GM19455 (cell line): ENCODE data around the gene PDZD4.

Experiments used
- ATAC-seq: cut with Tn5 transposase; IDR thresholded peaks from one replicate; pipeline ENCODE4 v1.9.1; 2021; ENCODE audit not compliant: unreplicated experiment

Gene PDZD4

DNA sequence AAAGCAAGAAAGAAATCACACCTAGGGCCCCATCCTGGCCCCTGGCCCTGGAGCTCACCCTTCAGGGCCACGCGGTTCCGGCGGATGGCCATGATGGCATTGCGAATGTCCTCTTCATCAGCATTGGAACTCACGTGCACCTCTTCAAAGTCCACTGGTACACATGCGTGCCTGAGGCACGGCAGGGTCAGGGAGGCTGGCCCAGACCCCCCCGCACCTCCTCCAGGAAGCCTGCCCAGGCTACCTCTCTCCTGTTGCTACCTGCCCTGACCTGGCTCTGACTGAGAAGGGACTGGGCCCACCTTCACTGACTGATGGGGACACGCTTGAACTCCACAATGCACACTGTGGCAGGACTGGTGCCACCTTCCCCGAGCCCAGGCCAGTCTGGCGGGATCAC is 40.7 kb downstream of the PDZD4 start:
- no peak for ATAC-seq

DNA sequence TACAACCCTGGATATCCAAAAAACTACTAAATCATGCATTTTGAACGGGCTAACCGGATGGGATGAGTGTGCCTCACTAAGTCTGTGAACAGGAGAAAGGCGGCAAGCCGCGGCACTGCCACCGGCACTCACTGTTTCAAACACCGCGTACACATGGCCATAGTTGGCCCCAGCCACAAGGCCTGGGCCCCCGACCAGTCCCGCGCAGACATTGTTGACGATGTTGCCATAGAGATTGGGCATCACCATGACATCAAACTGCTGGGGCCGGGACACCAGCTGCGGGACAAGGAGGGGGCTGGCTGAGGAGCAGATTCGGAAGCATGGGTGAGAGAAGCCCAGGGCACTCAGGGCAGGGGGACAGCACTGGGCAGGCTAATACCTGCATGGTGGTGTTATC is 43.7 kb downstream of the PDZD4 start:
- no peak for ATAC-seq

DNA sequence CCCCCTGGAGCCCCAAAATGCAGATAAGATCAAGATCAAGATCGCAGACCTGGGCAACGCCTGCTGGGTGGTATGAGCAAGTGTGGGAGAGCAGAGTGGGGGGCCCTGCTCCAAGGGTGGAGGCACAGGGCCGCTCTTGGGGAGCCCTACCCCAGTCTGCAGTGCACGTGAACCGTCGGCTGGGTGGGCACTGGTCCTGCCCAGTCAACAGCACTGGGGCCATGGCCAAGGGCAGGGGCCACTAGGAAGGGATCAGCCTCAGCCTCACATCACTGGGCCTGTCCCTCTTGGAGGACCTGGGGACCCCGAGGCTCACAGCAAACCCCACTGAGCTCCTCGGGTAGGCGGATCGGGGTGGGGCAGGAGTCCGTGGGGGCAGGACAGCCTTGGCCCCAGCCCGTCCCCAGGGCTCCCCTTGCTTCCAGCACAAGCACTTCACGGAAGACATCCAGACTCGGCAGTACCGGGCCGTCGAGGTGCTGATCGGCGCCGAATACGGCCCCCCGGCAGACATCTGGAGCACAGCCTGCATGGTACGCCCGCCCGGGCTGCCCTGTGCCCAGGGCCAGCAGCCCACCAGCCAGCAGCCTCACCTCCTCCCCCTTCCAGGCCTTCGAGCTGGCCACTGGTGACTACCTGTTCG is 45.9 kb downstream of the PDZD4 start:
- no peak for ATAC-seq

DNA sequence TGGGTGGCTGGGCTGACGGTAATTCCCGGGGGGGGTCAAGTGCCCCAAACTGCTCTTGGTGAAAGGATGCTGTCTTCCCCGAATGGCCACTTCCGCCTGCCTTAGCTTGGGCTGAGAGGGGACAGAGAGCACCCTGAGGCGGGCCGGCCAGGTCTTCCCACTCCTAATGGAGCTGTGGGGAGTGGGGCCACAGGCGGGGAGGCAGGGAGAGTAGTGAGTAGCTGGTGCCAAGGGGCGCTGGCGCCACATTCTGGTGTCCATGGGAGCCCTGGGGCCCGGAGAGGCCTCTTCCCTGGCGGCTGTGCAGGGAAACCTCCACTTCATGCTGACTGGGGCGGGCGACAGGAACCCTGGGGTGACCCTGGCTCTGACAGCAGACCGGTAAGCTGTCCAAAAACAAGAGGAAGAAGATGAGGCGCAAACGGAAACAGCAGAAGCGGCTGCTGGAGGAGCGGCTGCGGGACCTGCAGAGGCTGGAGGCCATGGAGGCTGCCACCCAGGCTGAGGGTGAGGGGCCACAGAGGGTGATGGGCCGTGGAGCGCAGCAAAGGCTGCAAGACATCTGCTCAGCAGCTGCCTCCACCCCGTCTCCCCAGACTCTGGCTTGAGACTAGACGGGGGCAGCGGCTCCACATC is 46.8 kb downstream of the PDZD4 start:
- no peak for ATAC-seq

DNA sequence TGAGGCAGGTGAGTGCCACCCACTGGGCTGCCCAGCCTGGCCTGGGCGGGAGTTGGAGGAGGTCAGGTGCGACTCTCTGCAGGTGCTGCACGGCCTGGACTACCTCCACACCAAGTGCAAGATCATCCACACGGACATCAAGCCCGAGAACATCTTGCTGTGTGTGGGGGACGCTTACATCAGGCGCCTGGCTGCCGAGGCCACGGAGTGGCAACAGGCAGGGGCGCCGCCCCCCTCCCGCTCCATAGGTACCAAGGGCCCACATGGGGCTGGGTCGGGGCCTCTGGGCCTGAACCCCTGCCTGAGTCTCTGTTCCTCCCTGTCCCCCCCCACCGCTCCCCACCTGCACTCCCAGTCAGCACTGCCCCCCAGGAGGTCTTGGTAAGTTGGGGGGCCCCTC is 47.5 kb downstream of the PDZD4 start:
- ATAC-seq = no peak

DNA sequence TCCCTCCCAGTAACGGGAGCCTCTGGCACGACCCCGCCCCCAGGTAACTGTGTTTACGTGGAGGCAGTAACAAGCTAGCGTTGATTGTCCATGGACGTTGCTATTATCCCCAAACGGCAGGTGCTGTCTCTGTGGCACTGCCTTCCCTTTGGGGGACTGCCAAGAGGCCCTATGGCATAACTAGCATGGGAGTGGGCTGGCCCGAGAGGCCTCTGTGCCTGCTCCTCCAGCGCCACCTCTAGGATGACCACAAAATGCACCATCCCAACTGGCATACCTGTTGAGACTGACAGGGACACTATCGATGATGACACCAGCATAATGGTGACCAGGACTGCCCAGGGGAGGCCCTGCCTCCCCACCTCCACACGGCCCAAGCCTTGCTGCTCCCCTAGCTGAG is 48.0 kb downstream of the PDZD4 start:
- ATAC-seq = no peak

DNA sequence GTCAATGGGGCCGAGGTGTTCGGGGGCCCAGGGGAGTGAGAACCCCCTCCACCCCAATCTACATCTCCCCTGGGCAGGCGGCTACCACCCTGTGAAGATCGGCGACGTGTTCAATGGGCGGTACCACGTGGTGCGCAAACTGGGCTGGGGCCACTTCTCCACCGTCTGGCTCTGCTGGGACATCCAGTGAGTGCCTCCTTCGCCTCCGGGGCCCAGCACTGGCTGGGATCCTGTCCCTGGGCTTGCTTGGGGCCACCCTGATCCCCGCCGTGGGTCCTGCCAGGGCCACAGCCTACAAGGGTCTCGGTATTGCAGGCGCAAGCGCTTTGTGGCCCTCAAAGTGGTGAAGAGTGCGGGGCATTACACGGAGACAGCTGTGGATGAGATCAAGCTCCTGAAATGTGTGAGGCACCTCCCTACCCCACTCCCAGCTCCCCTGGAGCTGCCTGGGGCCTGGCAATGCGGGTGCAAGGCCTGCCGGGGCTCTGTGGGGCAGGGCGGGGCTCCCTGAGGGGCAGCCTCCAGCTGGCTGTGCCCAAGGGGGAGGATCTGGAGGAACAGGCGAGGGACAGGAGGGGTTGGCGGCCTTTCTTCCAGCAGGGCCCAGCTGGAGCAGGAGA is 48.8 kb downstream of the PDZD4 start:
- no peak for ATAC-seq

DNA sequence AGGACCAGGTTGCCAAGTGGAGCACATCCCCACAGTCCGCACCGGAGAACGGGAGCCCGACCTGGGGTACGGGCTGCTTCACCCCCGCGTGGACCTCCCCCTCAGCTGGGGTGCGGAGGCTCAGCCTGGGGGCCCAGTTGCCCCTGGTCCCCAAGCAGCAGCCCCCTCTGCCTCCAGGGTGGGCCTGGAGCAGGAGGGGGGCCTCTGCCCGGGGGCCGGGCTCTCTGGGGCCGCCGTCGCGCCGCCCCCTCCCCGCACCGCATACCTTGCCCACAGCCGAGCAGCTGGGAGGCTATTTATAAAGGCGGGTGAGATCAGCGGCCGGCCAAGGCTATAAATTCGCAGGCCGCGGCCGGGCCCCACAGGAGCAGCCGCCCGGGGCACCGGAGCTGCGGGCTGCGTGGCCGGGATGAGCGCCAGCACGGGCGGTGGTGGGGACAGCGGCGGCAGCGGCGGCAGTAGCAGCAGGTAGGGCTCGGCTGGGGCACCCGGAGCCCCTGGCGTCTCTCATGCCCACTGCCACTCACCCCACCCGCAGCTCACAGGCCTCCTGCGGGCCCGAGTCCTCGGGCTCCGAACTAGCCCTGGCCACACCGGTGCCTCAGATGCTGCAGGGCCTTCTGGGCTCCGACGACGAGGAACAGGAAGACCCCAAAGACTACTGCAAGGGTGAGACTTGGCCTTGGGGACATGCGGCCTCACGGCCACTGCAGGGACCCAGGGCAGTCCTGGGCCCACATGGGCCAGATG is 49.5 kb downstream of the PDZD4 start, which contains the start of gene SRPK3:
Gene SRPK3, plus strand, starts transcription at position 364 of the 750 bp plus-strand sequence. Its CDS starts 46 bp downstream, at position 410.
- ATAC-seq = no peak

DNA sequence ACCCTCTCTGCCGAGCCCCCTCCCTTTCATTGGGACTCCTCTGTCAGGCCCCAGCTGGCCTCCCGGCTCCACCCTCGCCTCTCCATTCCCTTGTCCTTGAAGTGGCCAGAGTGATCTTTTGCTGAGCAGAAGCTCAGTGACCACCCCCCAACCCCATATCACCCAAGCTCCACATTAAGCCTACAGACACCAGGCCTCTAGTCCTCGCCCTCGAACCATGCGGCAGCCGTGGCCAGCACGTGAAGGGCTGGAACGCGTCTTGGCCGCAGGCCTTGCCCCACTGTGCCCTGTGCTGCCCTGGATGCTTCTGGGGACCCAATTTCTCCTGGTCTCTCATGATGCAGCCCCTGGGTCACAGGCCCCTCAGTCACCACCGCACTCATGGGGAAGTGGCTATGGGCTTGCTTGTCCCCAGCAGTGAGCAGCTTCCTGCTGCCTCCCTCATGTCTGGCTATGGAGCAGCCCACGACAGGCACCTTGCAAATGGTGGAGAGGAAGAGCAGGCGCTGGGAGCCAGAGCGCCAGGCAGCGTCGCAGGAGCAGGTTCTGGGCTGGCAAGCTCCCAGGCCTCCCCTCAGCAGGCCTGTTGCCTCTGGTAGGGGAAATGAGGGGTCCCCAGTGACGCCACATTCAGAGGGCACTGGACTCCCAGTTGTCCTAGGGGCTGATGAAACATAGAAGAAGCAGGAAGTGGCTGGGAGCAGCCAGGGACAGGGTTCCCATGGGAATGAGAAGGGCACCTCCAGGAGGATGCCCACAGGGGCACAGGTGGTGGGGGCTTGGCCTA is 50.3 kb downstream of the PDZD4 start:
- ATAC-seq = no peak

DNA sequence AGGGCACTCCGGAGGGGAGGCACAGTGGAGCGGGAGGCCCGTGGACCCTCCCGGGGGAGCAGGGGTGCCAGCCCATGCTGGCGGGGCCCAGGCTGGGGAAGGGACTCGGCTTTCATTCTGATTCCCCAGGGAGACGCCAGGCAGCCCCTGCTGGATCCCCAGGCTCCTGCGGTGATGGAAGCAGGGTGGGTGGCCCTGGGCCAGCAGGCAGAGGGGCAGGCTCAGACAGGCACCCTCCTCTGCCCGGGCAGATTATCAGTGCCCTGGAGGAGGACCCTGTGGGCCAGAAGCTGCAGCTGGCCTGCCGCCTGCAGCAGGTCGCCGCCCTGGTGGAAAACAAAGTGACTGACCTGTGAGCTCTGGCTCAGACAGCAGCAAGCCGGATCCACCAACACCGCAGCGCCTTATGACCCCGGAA is 51.7 kb downstream of the PDZD4 start:
- no peak for ATAC-seq

DNA sequence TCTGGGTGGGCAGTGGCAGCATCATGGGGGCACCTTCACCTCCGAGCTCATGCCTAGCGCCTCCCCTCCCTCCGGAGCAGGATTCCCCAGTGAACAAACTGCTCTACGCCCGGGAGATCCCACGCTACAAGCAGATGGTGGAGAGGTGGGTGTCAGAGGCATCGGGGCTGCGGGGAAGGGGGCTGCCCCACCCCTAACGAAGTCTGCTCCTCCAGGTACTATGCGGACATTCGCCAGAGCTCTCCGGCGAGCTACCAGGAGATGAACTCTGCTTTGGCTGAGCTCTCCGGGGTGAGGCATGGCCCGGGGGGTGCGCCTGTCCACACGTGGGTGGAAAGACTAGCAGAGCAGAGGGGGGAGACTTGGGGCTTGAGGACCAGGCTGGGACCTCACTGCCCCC is 52.2 kb downstream of the PDZD4 start:
- no peak for ATAC-seq

DNA sequence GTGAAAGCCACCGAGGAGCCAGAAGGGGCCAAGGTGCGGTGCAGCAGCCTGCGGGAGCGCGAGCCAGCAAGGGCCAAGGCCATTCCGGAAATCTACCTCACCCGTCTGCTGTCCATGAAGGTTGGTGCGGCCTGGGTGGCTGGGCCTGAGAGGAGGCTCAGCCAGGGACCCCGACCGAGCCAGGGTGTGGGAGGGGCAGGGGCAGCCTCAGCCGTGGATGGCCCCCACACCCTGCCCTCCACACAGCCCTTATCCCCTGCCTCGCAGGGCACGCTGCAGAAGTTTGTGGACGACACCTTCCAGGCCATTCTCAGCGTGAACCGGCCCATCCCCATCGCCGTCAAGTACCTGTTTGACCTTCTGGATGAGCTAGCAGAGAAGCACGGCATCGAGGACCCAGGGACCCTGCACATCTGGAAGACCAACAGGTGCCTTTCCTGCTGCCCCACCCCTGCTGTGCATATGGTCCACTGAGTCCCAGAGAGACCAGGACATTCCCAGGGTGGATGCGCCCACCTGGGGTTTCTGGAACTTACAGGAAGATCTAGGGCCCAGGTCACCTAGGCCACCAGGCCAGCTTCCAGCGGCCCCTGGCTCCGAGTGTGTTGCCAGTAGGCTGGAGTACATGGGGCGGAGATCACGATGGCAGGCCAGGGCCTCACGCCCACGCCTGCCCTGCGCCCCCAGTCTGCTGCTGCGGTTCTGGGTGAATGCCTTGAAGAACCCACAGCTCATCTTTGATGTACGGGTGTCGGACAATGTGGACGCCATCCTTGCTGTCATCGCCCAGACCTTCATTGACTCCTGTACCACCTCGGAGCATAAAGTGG is 52.9 kb downstream of the PDZD4 start:
- no peak for ATAC-seq

DNA sequence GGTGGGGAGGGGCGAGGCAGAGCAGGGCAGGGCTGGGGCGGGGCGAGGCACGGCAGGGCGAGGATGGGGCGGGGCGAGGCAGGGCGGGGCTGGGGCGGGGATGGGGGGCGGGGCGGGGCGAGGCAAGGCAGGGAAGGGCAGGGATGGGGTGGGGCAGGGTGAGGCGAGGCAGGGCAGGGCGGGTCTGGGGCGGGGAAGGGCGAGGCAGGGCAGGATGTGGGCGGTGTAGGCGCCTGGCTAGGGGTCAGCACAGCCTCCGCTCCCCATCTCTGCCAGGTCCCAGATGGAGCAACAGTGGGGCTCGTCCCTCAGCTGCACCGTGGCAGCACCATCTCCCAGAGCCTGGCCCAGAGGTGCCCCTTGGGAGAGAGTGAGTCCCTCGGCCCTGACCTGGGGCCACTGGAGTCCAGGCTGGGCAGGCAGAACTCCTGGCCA is 53.7 kb downstream of the PDZD4 start:
- no peak for ATAC-seq

DNA sequence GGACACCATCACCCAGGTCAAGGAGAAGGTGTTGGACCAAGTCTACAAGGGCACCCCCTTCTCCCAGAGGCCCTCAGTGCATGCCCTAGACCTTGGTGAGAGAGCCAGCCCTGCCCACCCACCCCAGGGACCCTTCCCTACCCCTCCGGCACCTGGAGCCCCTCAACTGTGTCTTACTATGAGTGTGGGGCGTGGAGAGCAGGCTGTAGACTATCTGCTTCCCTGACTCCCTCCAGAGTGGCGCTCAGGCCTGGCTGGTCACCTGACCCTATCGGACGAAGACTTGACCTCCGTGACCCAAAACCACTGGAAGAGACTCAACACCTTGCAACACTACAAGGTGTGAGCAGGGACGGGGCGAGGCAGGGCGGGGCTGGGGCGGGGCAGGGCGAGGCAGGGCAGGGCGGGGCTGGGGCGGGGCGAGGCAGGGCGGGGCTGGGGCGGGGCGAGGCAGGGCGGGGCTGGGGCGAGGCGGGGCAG is 54.2 kb downstream of the PDZD4 start:
- ATAC-seq = no peak

DNA sequence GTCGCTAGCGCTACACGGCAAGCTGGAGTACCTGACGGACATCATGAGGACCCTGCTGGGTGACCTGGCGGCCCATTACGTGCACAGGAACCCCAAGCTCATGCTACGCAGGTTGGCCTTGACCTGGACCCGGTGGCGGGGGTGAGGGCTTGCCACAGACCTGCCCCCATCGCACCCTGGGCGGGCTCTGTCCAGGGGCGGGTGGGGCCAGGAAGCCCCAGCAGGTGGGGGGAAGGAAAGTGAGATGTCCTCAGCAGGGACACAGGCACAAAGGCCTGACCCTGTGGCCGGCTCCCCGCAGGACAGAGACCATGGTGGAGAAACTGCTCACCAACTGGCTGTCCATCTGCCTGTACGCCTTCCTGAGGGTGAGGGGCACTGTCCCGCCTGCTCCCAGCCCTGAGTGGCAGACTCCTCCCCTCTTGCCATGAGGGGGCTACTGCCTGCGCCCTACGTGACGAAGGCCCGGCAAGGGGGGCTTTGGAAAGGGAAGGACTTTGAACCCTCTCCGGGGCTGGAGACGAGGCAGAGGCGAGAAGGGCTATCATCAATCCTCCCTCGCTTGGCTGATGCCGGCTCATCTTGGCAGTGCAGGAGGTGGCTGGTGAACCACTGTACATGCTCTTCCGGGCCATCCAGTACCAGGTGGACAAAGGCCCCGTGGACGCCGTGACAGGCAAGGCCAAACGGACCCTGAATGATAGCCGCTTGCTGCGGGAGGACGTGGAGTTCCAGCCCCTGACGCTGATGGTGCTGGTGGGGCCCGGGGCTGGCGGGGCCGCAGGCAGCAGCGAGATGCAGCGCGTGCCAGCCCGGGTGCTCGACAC is 54.8 kb downstream of the PDZD4 start:
- no peak for ATAC-seq

DNA sequence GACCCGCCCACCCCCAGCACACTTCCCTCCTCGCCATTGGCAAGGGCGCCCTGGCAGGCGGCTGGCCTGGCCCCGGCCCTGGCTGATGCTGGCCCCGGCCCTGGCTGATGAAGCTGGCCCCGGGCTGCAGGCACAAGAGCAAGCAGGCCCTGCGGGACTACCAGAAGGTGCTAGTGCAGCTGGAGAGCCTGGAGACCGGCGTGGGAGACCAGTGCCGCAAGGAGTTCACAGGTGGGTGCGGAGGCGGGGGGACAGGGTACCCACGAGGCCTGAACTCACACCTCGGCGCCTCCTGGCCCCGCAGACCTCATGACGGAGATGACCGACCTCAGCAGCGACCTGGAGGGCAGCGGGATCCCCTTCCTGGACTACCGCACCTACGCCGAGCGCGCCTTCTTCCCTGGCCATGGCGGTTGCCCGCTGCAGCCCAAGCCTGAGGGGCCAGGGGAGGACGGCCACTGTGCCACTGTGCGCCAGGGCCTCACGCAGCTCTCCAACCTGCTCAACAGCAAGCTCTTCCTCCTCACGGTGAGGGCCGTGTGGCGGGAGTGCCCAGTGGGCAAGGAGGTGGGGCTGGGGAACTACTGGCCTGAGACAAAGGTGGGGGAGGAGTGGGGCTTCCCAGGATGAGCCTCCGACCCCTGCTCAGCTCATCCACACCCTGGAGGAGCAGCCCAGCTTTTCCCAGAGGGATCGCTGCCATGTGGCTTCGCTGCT is 55.6 kb downstream of the PDZD4 start:
- ATAC-seq = no peak

DNA sequence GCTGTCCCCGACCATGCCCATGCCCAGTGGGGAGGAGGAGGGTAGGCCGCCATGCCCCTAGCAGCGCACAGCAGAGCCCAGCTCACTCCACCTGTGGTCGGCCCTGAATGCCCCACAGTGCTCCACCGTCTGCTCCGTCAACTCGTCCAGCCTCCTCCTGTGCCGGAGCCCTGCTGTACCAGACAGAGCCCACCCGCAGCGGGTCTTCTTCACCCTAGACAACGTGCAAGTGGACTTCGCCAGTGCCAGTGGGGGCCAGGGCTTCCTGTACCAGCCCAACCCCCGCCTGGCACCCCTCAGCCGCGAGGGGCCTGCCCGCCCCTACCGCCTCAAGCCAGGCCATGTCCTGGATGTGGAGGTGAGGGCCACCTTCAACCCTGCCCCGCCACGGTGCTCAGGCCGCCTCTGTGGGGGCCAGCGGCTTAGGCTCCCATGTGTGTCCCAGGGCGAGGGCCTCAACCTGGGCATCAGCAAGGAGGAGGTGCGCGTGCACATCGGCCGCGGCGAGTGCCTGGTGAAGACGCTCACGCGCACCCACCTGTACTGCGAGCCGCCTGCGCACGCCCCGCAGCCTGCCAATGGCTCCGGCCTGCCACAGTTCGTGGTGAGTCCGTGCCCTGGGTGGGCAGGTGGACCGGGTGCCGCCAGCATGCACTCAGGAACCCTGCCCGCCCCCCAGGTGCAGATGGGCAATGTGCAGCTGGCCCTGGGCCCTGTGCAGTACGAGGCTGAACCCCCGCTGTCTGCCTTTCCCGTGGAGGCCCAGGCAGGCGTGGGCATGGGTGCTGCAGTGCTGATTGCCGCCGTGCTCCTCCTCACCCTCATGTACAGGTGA is 56.4 kb downstream of the PDZD4 start:
- ATAC-seq = no peak

DNA sequence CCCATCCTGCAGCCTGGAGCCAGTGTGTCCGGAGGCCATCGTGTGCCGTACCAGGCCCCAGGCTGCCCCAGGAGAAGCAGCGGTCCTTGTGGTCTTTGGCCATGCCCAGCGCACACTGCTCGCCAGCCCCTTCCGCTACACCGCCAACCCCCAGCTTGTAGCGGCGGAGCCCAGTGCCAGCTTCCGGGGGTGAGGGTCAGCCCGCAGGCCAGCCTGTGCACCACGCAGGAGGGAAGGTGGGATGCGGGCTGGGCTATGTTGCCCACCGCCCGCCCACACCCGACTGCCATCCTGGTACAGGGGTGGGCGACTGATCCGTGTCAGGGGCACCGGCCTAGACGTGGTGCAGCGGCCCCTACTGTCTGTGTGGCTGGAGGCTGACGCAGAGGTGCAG is 57.1 kb downstream of the PDZD4 start:
- no peak for ATAC-seq
